Effector CD8-positive, alpha-beta T cell (primary cell): Measurements from ENCODE around the gene SLC9A3.
"Not testable (repeated sequence)": the region's sequence is repeated elsewhere in the genome, so short reads cannot be mapped to it uniquely, and the experiment has no call there.

Experiments used
- DNase-seq: peaks from one replicate; lab custom pipeline; 2025; lab: John Stamatoyannopoulos, UW

SLC9A3 gene

GRCh38 chr5:507986-508575 lies 16.2 kb downstream of the SLC9A3 start:
- not testable (repeated sequence) for DNase-seq

GRCh38 chr5:505951-506525 lies 18.2 kb downstream of the SLC9A3 start:
- DNase-seq, result no peak

- DNase-seq, result no peak
Measured at GRCh38 chr5:504326-505154, 19.7 kb downstream of the SLC9A3 start.

- no peak for DNase-seq
Measured at GRCh38 chr5:502325-503079, 21.7 kb downstream of the SLC9A3 start.

- DNase-seq, result no peak
Measured at GRCh38 chr5:501831-502184, 22.4 kb downstream of the SLC9A3 start.

GRCh38 chr5:501105-501830 lies 23.0 kb downstream of the SLC9A3 start:
- no peak for DNase-seq

- no peak for DNase-seq
Measured at GRCh38 chr5:500491-500890, 23.8 kb downstream of the SLC9A3 start.

- DNase-seq, result no peak
Measured at GRCh38 chr5:499233-500209, 24.7 kb downstream of the SLC9A3 start.

GRCh38 chr5:497871-498509 lies 26.3 kb downstream of the SLC9A3 start:
- no peak for DNase-seq

- no peak for DNase-seq
Measured at GRCh38 chr5:497090-497700, 27.1 kb downstream of the SLC9A3 start.

- DNase-seq, result no peak
Measured at GRCh38 chr5:496028-496427, 28.2 kb downstream of the SLC9A3 start.

GRCh38 chr5:494667-495255 lies 29.5 kb downstream of the SLC9A3 start:
- DNase-seq, result no peak

- DNase-seq, result no peak
Measured at GRCh38 chr5:493758-494157, 30.5 kb downstream of the SLC9A3 start.

- no peak for DNase-seq
Measured at GRCh38 chr5:493119-493701, 31.0 kb downstream of the SLC9A3 start.

- DNase-seq, result no peak
Measured at GRCh38 chr5:492314-492893, 31.8 kb downstream of the SLC9A3 start.

- DNase-seq, result no peak
Measured at GRCh38 chr5:491856-492155, 32.4 kb downstream of the SLC9A3 start.

- no peak for DNase-seq
Measured at GRCh38 chr5:491119-491855, 33.0 kb downstream of the SLC9A3 start.
